HS-5 (cell line): ENCODE results near the gene RASSF5.
"Not testable (repeated sequence)": the region's sequence is repeated elsewhere in the genome, so short reads cannot be mapped to it uniquely, and the experiment has no call there.

Experiments used
- DNase-seq: peaks from one replicate; pipeline ENCODE4 v3.0.0-alpha.2; 2012; ENCODE audit warnings: low read depth

RASSF5 gene

GRCh38 chr1:206477110-206477509, 30.2 kb upstream of the RASSF5 start:
- no peak for DNase-seq

- no peak for DNase-seq
Measured at GRCh38 chr1:206477581-206478380, 29.6 kb upstream of the RASSF5 start.

GRCh38 chr1:206478746-206479145, 28.6 kb upstream of the RASSF5 start:
- no peak for DNase-seq

- DNase-seq, result peak; percentile 48
Measured at GRCh38 chr1:206479183-206480125, 27.9 kb upstream of the RASSF5 start.

GRCh38 chr1:206480211-206480610, 27.1 kb upstream of the RASSF5 start:
- no peak for DNase-seq

GRCh38 chr1:206482611-206483010, 24.7 kb upstream of the RASSF5 start:
- no peak for DNase-seq

- not testable (repeated sequence) for DNase-seq
Measured at GRCh38 chr1:206483864-206484263, 23.5 kb upstream of the RASSF5 start.

- DNase-seq, result no peak
Measured at GRCh38 chr1:206484901-206485300, 22.4 kb upstream of the RASSF5 start.

- no peak for DNase-seq
Measured at GRCh38 chr1:206486995-206487788, 20.1 kb upstream of the RASSF5 start.

- DNase-seq, result no peak
Measured at GRCh38 chr1:206487970-206488369, 19.4 kb upstream of the RASSF5 start.

GRCh38 chr1:206488466-206488865, 18.9 kb upstream of the RASSF5 start:
- DNase-seq, result no peak

GRCh38 chr1:206489980-206490770, 17.2 kb upstream of the RASSF5 start:
- DNase-seq, result no peak

GRCh38 chr1:206490771-206491405, 16.4 kb upstream of the RASSF5 start:
- DNase-seq, result no peak

GRCh38 chr1:206491616-206492015, 15.7 kb upstream of the RASSF5 start:
- no peak for DNase-seq

GRCh38 chr1:206492589-206492988, 14.7 kb upstream of the RASSF5 start:
- no peak for DNase-seq

GRCh38 chr1:206493279-206493678, 14.1 kb upstream of the RASSF5 start:
- DNase-seq, result no peak

- DNase-seq, result no peak
Measured at GRCh38 chr1:206495011-206495461, 12.3 kb upstream of the RASSF5 start.

- DNase-seq, result no peak
Measured at GRCh38 chr1:206495493-206496046, 11.8 kb upstream of the RASSF5 start.

GRCh38 chr1:206496131-206496793, 11.1 kb upstream of the RASSF5 start:
- DNase-seq, result no peak

GRCh38 chr1:206497363-206497762, 10.0 kb upstream of the RASSF5 start:
- DNase-seq, result no peak
